Measurements from ENCODE around the gene CCDC82.

CCDC82 gene

GRCh38 chr11:96365493-96365892, 24.2 kb downstream of the CCDC82 start:
- TF ChIP-seq, protein P1, sequence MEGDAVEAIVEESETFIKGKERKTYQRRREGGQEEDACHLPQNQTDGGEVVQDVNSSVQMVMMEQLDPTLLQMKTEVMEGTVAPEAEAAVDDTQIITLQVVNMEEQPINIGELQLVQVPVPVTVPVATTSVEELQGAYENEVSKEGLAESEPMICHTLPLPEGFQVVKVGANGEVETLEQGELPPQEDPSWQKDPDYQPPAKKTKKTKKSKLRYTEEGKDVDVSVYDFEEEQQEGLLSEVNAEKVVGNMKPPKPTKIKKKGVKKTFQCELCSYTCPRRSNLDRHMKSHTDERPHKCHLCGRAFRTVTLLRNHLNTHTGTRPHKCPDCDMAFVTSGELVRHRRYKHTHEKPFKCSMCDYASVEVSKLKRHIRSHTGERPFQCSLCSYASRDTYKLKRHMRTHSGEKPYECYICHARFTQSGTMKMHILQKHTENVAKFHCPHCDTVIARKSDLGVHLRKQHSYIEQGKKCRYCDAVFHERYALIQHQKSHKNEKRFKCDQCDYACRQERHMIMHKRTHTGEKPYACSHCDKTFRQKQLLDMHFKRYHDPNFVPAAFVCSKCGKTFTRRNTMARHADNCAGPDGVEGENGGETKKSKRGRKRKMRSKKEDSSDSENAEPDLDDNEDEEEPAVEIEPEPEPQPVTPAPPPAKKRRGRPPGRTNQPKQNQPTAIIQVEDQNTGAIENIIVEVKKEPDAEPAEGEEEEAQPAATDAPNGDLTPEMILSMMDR (IDR thresholded peaks at IDR 0.05; ENCODE audit: control insufficient read depth, extremely low read depth, insufficient read depth) = no peak
- H3K4me3 ChIP-seq (ENCODE audit: low read depth, low read length) = no peak overlapping the region
- DNase-seq (ENCODE audit: low read depth) = peak; percentile 70

GRCh38 chr11:96361778-96362177, 27.9 kb downstream of the CCDC82 start:
- TF ChIP-seq, protein P1 (IDR thresholded peaks at IDR 0.05; ENCODE audit: control insufficient read depth, extremely low read depth, insufficient read depth) = no peak
- no peak overlapping the region for H3K4me3 ChIP-seq (ENCODE audit: low read depth, low read length)
- no peak for DNase-seq (ENCODE audit: low read depth)

DNA sequence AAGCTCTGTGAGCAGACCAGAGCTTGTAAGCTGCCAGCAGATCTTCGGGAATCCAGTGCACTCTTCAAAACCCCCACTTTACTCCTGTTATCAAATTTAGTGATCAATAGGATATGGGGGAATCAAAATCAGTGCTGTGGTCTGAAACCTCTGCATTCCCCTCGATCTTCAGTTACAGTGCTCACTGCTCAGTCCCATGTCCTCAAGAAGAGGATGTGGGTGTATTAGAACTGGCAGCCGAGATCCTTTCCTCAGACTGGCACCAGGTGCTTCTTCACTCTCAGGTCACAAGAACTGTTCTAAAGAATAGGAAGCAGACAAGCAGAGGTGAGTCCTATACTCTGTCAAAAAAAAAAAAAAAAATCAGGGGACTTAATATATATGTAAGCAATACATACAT, 31.4 kb downstream of the CCDC82 start:
- H3K4me3 ChIP-seq (ENCODE audit: low read depth, low read length) = no peak overlapping the region
- TF ChIP-seq, protein P1 (IDR thresholded peaks at IDR 0.05; ENCODE audit: control insufficient read depth, extremely low read depth, insufficient read depth) = no peak
- no peak for DNase-seq (ENCODE audit: low read depth)

GRCh38 chr11:96357794-96358193, 31.9 kb downstream of the CCDC82 start:
- DNase-seq (ENCODE audit: low read depth) = no peak
- H3K4me3 ChIP-seq (ENCODE audit: low read depth, low read length) = no peak overlapping the region
- TF ChIP-seq, protein P1 (IDR thresholded peaks at IDR 0.05; ENCODE audit: control insufficient read depth, extremely low read depth, insufficient read depth) = no peak

DNA sequence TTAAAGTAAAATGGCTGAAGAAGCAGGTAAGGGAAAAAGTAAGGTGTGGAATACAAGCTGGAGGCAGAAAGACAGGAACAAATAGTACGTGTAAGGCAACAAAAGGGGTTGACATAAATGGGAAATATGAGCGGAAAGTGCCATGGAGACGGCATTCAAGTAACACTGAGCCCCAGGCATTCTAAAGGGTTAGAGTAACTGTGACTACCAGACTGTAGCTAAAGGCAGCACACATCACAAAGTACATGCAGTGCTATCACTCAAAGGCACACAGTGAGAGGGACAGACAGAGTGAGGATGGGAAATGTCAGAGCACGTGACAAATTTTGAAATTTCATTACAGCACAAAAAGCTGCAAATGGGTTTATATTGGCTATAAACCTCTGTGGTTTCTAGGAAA, 32.9 kb downstream of the CCDC82 start:
- H3K4me3 ChIP-seq (ENCODE audit: low read depth, low read length) = no peak overlapping the region
- DNase-seq (ENCODE audit: low read depth) = no peak
- TF ChIP-seq, protein P1 (IDR thresholded peaks at IDR 0.05; ENCODE audit: control insufficient read depth, extremely low read depth, insufficient read depth) = no peak

DNA sequence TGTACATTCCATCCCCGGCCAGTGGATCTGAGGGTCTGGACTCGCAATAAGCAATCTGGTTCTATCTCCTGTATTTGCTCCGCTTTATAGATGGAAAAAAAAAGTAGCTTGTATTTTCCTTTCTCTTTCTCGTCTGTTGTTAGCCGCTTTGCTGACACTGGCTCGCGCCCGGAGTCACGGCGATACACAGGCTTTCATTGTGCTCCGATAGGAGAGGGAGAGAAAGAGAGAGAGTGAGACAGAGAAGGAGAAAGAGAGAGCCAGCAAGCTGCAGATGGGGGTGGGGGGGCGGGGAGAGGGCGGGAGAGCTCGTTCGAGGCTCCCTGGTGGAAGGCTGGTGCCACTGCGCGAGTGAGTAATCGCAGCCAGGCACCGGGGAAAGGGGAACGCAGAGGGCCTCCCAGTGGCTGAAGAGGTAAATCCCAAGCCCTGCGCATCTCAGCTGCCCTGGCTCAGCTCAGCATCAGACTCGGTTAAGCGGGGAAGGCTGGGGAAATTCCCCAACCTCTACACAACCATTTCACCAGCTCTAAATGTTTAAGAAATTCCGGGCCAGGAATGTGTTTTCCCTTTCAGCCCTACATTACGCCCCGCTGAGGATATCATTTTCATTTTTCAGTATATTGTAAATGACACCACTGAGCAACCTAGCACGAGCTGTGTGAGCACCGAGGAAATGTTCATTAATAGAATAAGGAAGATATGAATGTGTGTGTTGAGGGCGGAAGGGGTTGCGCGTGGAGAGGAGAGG, 46.6 kb downstream of the CCDC82 start, which contains the start of gene MAML2:
TSS of gene MAML2 (minus strand) at position 235 of the 751 bp plus-strand sequence. CDS start 1,300 bp downstream, outside the sequence.
- H3K4me3 ChIP-seq (ENCODE audit: low read depth, low read length) = peak within 1 kb of the TSS; percentile 58
- TF ChIP-seq, protein P1 (IDR thresholded peaks at IDR 0.05; ENCODE audit: control insufficient read depth, extremely low read depth, insufficient read depth) = peak; percentile 96
- DNase-seq (ENCODE audit: low read depth) = peak; percentile 56

Data from LNCaP clone FGC (cell line).